Effector memory CD8-positive, alpha-beta T cell (primary cell): ENCODE data around the gene CEP135.

Experiments
- ATAC-seq: fragments of 150-1000 bp; cut with Tn5 transposase; replicated peaks from 2 replicates; pipeline ENCODE4 v1.10.0; 2021; ENCODE audit warnings: mild to moderate bottlenecking, moderate library complexity
- DNase-seq, 3 experiments: peaks; one replicate each; pipeline ENCODE4 v3.0.0; 2021
- H3K27ac Mint-ChIP-seq, 2 donors: one replicate each; pipeline ENCODE4 v1.8.0; 2022; ENCODE audit warnings: mild to moderate bottlenecking in 2 of 2, mixed read lengths in 2 of 2, moderate library complexity in 2 of 2
- H3K27me3 Mint-ChIP-seq, 2 donors: one replicate each; pipeline ENCODE4 v1.8.0; 2022; ENCODE audit warnings: mixed read lengths in 2 of 2
- H3K36me3 Mint-ChIP-seq: one replicate; pipeline ENCODE4 v1.8.0; 2022; ENCODE audit warnings: mild to moderate bottlenecking, moderate library complexity, mixed read lengths; ENCODE audit not compliant: insufficient read depth
- H3K4me1 Mint-ChIP-seq, 2 donors: one replicate each; pipeline ENCODE4 v1.8.0; 2022; ENCODE audit warnings: low read depth in 2 of 2, mixed read lengths in 2 of 2
- H3K4me3 Mint-ChIP-seq, 2 donors: one replicate each; pipeline ENCODE4 v1.8.0; 2022; ENCODE audit warnings: mild to moderate bottlenecking in 2 of 2, mixed read lengths in 2 of 2, moderate library complexity in 2 of 2
- H3K9me3 Mint-ChIP-seq, 2 donors: one replicate each; pipeline ENCODE4 v1.8.0; 2022; ENCODE audit warnings: mixed read lengths in 2 of 2
- total RNA-seq, 9 experiments: gene quantifications; one replicate each; lab custom pipeline; 2026; lab: John Stamatoyannopoulos, UW

Gene CEP135, protein sequence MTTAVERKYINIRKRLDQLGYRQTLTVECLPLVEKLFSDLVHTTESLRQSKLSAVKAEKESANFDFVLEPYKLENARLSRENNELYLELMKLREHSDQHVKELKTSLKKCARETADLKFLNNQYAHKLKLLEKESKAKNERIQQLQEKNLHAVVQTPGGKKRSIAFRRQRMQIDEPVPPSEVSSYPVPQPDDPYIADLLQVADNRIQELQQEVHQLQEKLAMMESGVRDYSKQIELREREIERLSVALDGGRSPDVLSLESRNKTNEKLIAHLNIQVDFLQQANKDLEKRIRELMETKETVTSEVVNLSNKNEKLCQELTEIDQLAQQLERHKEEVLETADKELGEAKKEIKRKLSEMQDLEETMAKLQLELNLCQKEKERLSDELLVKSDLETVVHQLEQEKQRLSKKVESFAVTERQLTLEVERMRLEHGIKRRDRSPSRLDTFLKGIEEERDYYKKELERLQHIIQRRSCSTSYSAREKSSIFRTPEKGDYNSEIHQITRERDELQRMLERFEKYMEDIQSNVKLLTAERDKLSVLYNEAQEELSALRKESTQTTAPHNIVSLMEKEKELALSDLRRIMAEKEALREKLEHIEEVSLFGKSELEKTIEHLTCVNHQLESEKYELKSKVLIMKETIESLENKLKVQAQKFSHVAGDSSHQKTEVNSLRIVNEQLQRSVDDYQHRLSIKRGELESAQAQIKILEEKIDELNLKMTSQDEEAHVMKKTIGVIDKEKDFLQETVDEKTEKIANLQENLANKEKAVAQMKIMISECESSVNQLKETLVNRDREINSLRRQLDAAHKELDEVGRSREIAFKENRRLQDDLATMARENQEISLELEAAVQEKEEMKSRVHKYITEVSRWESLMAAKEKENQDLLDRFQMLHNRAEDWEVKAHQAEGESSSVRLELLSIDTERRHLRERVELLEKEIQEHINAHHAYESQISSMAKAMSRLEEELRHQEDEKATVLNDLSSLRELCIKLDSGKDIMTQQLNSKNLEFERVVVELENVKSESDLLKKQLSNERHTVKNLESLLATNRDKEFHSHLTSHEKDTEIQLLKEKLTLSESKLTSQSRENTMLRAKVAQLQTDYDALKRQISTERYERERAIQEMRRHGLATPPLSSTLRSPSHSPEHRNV
- 26.9 to 77.2 (median 51.1) reads per million in 9 experiments for total RNA-seq

DNA sequence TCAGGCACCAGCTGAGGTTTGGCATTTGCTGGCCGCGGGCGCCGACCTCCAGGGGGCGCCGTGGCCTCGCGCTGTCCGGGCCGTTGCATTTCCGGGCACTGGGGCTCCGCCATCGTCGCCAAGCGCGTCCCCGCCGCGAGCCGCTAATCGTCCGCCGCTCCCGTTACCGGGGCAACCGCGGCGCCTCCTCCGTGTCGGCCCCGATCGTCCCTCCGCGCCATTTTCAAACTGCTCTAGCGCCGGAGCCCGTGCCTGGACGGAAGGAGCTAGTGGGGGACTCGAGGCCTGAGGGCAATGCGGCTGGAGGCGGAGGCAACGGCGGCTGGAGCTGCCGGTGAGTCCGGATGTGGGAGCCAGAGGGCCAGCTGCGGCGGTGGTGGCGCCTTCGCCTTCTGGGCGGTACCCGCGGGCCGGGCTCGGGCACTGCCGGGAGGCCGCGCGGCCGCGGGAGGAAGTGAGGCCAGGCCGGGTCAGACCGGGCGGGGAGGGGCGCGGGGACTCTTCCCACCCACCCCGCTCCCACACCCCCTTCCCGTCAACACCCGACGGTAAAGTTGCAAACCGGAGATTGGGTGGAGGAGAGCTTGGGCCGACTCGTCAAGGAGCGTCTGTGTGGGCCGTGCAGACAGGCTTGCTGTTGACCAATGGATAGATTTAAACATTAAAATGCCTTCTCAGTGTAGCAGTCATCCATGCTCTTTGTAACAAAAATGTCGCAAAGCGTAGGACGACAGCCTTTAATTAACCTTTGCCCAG is at the start of gene CEP135:
TSS of gene CEP135 (plus strand) at position 220 of the 756 bp plus-strand sequence. CDS start 3,186 bp downstream, outside the sequence.
- peak; percentile 91 to 94 (median 91) for DNase-seq
- peaks cover 22 to 28% of the 10 kb centered on the region in 2 donors for H3K4me1 Mint-ChIP-seq
- peaks cover 22% of the 10 kb centered on the region for H3K36me3 Mint-ChIP-seq
- H3K27me3 Mint-ChIP-seq: peaks cover 0 to 11% of the 10 kb centered on the region in 2 donors
- H3K27ac Mint-ChIP-seq: peak within 1 kb of the TSS; percentile 93
- ATAC-seq: peak; percentile 79
- peak within 1 kb of the TSS; percentile 88 to 91 for H3K4me3 Mint-ChIP-seq
- no peaks in the 10 kb centered on the region for H3K9me3 Mint-ChIP-seq

DNA sequence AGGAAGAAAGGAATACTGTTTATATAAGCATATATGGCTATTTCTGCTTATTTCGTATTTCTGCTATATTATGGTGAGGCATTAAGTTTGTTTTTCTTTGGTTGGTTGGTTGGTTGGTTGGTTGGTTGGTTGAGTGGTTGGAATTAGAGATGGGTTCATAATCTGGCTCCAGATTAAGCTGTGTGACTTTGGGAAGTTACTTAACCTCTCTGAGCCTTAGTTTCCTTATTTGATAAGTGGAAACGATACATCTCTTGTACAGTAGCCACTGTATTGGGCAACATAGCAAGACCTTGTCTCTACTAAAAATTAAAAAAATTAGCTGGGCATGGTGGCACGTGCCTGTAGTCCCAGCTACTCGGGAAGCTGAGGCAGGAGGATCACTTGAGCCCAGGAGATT is 46.1 kb upstream of the CEP135 start:
- ATAC-seq (no peak), DNase-seq (no peak)
- Mint-ChIP-seq H3K27me3 (no peaks in the 10 kb centered on the region), H3K4me1 (peaks cover 0 to 13% of the 10 kb centered on the region in 2 donors), H3K9me3 (no peaks in the 10 kb centered on the region), H3K36me3 (peaks cover 35% of the 10 kb centered on the region), H3K4me3 (no peak overlapping the region), H3K27ac (peak overlapping the region; percentile 7 to 27)

DNA sequence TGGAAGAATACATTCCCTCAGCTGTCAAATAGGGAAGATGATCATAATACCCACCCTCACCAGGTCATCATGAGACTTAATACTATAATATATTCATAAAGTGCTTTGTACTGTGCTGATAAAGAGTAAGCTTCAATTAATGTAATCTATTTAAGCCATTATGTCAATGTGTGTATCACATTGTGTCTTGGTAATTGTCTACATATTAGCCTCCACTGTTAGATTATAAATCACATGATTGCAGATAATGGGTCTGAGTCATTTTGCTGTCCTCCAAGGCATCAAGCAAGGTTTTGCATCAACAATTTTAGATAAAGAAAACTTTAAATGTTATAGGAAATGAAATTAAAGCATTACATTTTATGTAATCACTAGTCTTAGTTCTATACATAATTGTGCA is 45.2 kb upstream of the CEP135 start:
- H3K9me3 Mint-ChIP-seq: no peaks in the 10 kb centered on the region
- peaks cover 0 to 13% of the 10 kb centered on the region in 2 donors for H3K4me1 Mint-ChIP-seq
- DNase-seq (no peak), ATAC-seq (no peak)
- peaks cover 33% of the 10 kb centered on the region for H3K36me3 Mint-ChIP-seq
- H3K4me3 Mint-ChIP-seq: no peak overlapping the region
- H3K27me3 Mint-ChIP-seq: no peaks in the 10 kb centered on the region
- H3K27ac Mint-ChIP-seq: peak overlapping the region in 1 of 2 donors; percentile 27

DNA sequence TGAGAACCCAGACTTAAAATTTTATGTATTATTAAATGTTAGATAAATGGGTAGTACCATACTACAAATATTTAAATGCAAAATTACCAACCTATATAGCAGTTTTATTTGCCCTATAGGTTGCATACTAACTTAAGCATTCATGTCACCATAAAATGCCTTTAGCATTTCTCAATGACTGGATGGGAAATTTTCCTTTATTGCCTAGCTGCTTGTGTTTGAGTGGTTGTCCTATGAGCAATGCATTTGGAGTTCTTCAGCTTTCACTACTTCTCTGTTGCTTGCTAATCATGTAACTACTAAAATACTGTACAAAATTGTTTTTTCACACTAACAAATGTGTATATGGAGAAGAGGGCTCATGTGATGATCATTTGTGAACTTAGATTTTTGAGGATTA is 44.2 kb upstream of the CEP135 start:
- Mint-ChIP-seq H3K36me3 (peaks cover 24% of the 10 kb centered on the region), H3K27me3 (no peaks in the 10 kb centered on the region), H3K9me3 (no peaks in the 10 kb centered on the region), H3K27ac (peak overlapping the region in 1 of 2 donors; percentile 73), H3K4me1 (peaks cover 0 to 13% of the 10 kb centered on the region in 2 donors), H3K4me3 (no peak overlapping the region)
- ATAC-seq: no peak
- DNase-seq: no peak

DNA sequence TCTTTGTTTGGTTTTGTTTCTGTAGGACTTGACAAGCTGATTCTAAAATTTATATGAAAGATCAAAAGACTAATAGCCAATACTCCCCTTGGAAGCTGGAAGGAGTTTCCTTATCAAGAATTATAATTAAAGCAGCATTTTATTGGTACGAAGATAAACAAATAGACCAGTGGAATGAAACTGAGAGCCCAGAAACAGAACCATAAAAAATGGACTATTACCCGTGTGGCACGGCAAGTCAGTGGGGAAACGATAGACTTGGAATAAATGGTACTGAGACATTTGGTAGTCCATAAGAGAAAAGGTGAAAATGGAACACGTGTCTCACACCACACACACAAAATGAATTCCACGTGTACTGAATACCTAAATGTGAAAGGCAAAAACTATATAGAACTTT is 42.4 kb upstream of the CEP135 start:
- DNase-seq (no peak), ATAC-seq (no peak)
- no peaks in the 10 kb centered on the region for H3K9me3 Mint-ChIP-seq
- H3K4me1 Mint-ChIP-seq: peaks cover 0 to 13% of the 10 kb centered on the region in 2 donors
- H3K36me3 Mint-ChIP-seq: peaks cover 9% of the 10 kb centered on the region
- H3K27me3 Mint-ChIP-seq: no peaks in the 10 kb centered on the region
- H3K4me3 Mint-ChIP-seq: peak overlapping the region in 1 of 2 donors; percentile 82
- H3K27ac Mint-ChIP-seq: peak overlapping the region in 1 of 2 donors; percentile 12

DNA sequence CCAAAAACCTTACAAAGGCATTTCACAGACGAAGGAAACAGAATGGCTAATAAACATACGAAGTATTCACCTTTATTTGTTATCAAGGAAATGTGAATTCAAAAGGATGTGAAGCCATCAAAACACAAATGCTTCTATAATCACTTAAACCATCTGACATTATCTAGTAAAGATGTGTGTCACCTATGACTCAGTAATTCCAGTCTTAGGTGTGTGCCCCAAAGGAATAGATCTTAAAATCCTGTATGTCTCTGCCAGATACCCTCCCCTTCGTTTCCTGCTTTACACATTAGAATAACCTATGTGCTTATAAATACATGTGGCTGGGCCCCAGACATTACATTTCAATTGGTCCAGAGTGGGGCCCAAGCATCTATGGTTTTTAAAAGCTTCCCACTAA is 41.8 kb upstream of the CEP135 start:
- peak overlapping the region; percentile 51 to 82 for H3K4me3 Mint-ChIP-seq
- no peak for ATAC-seq
- H3K27ac Mint-ChIP-seq: peak overlapping the region; percentile 57 to 72

DNA sequence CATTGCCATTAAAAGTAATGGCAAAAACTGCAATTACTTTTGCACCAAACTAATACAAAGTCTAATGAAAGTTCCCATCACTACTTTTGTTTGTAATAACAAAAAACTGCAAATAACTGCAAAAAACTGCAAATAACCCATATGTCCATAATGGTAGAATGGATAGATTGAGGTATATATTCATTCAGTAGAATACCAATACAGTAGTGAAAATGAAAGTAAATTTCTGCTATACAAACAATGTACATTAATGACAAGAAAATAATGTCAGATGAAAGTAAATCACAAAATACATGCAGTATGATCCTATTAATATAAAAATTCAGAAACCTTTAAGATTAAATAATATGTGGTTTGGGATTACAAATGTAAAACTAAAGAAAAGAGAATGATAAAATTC is 41.3 kb upstream of the CEP135 start:
- Mint-ChIP-seq H3K36me3 (peaks cover 3% of the 10 kb centered on the region), H3K4me3 (peak overlapping the region; percentile 51 to 82), H3K9me3 (no peaks in the 10 kb centered on the region), H3K27me3 (no peaks in the 10 kb centered on the region), H3K4me1 (peaks cover 0 to 13% of the 10 kb centered on the region in 2 donors), H3K27ac (peak overlapping the region; percentile 57 to 72)
- ATAC-seq: no peak
- DNase-seq: no peak

More for the DNA sequence above, 41.8 kb upstream of the CEP135 start:
- H3K27me3 Mint-ChIP-seq: no peaks in the 10 kb centered on the region
- no peaks in the 10 kb centered on the region for H3K9me3 Mint-ChIP-seq
- peaks cover 0 to 13% of the 10 kb centered on the region in 2 donors for H3K4me1 Mint-ChIP-seq
- no peak for DNase-seq
- peaks cover 5% of the 10 kb centered on the region for H3K36me3 Mint-ChIP-seq

DNA sequence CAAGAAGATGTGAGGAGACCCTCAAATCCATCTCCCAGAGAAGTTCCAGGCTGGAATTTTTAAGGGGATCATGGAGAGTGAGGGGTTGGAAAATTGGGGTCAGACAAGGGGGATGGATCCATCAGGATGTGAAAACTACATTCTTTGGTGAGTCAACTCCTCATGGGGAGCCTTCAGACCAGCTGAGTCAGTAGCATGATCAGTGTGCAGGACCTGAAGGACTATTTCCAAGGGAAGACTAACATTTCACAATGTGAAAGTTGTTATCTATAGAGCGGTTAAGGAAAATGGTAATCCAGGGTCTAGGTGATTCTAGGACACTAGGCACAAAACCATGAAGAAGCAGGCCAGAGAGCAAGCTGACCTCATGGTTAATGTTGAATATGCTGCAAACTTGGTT is 38.6 kb upstream of the CEP135 start:
- H3K27ac Mint-ChIP-seq: no peak overlapping the region

DNA sequence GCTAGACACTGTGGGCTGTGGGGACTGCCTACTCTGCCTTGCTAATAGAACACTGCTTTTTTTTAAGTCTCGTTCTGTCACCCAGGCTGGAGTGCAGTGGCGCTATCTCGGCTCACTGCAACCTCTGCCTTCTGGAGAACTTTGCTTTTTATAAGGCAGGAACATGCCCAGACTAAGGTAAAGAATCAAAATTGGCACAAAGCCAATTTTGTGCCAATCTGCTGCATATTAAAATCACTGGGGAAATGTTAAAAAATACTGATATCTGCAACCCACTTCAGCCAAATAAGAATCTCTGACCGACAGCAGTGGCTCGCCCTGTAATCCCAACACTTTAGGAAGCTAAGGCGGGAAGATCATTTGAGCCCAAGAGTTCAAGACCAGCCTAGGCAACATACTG is 36.5 kb upstream of the CEP135 start:
- Mint-ChIP-seq H3K36me3 (no peaks in the 10 kb centered on the region), H3K4me1 (peaks cover 0 to 5% of the 10 kb centered on the region in 2 donors), H3K4me3 (no peak overlapping the region), H3K27ac (no peak overlapping the region), H3K9me3 (no peaks in the 10 kb centered on the region), H3K27me3 (no peaks in the 10 kb centered on the region)
- DNase-seq: no peak
- no peak for ATAC-seq

More for the DNA sequence above, 38.6 kb upstream of the CEP135 start:
- no peak overlapping the region for H3K4me3 Mint-ChIP-seq
- DNase-seq (no peak), ATAC-seq (no peak)
- H3K27me3 Mint-ChIP-seq: no peaks in the 10 kb centered on the region
- H3K9me3 Mint-ChIP-seq: no peaks in the 10 kb centered on the region
- peaks cover 0 to 11% of the 10 kb centered on the region in 2 donors for H3K4me1 Mint-ChIP-seq
- no peaks in the 10 kb centered on the region for H3K36me3 Mint-ChIP-seq

DNA sequence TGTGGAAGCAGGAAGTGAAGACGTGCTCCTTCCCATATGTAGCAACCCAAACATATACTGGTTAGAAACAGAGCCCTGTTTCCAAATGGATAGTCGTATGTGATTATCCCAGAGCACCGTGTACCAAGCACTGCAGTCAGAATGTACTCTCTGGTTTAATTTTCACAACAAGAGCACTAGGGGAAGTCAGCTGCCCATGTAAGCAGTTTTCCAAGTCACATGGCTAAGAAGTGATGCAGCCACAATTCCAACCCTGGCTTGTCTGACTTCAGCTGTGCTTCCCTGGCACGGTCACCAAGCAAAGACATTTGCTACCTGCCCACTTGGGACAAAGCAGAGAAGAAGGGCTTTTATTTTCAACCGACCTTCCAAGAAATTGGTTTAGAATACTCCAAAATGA is 28.2 kb upstream of the CEP135 start:
- peaks cover 0 to 9% of the 10 kb centered on the region in 2 donors for H3K27me3 Mint-ChIP-seq
- no peaks in the 10 kb centered on the region for H3K9me3 Mint-ChIP-seq
- H3K4me1 Mint-ChIP-seq: no peaks in the 10 kb centered on the region
- H3K4me3 Mint-ChIP-seq: no peak overlapping the region
- DNase-seq (no peak), ATAC-seq (no peak)
- no peak overlapping the region for H3K27ac Mint-ChIP-seq
- no peaks in the 10 kb centered on the region for H3K36me3 Mint-ChIP-seq

DNA sequence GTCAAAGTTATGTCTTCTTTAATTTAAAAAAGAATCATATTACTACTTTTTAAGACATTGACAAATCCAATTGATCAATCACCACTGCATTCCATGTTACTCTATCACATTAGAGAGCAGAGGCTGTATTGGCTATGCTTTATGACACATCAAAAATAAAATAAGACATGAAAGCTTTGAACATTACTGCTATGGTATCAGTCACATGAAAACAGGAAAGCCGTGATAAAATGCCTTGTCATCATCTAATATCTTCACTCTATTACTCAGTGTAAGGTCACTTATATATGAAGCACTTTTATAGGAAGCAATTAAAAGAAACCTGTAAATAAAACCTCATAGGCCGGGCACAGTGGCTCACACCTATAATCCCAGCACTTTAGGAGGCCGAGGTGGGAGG is 27.7 kb upstream of the CEP135 start:
- no peaks in the 10 kb centered on the region for H3K9me3 Mint-ChIP-seq
- H3K4me1 Mint-ChIP-seq: no peaks in the 10 kb centered on the region
- no peak overlapping the region for H3K27ac Mint-ChIP-seq
- H3K27me3 Mint-ChIP-seq: peaks cover 0 to 9% of the 10 kb centered on the region in 2 donors
- no peak for DNase-seq
- ATAC-seq: no peak
- H3K36me3 Mint-ChIP-seq: no peaks in the 10 kb centered on the region
- no peak overlapping the region for H3K4me3 Mint-ChIP-seq

DNA sequence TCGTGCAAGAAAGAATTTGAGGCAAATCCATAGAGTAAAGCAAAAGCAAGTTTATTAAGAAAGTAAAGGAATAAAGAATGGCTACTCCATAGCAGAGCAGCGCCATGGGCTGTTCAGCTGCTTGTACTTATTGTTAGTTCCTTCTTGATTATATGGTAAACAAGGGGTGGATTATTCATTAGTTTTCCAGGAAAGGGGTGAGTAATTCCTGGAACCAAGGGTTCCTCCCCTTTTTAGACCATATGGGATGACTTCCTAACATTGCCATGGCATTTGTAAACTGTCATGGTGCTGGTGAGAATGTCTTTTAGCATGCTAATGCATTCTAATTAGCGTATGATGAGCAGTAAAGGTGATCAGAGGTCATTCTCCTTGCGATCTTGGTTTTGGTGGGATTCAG is 23.5 kb upstream of the CEP135 start:
- no peak for ATAC-seq
- Mint-ChIP-seq H3K9me3 (no peaks in the 10 kb centered on the region), H3K27me3 (no peaks in the 10 kb centered on the region), H3K27ac (no peak overlapping the region), H3K36me3 (no peaks in the 10 kb centered on the region), H3K4me3 (no peak overlapping the region), H3K4me1 (no peaks in the 10 kb centered on the region)
- no peak for DNase-seq
